Measurements from ENCODE around the gene CCDC85B. TPM values are rescaled to one million over a fixed set of nuclear protein-coding genes. Genes with fewer than 3 reads are reported as not detected.

Gene CCDC85B
- polyA plus RNA-seq, 3 donors: 20.8 to 35.2 (median 24.4) TPM

GRCh38 chr11:65851811-65852507 is 38.5 kb upstream of the CCDC85B start:
- Histone ChIP-seq H3K79me2 (ENCODE audit: insufficient read depth, low read length) (peaks cover 38% of the 10 kb centered on the region), H3K4me1 (ENCODE audit: control insufficient read depth in 1 of 2, insufficient read depth in 2 of 2, low read length in 2 of 2) (peaks cover 13 to 21% of the 10 kb centered on the region in 2 donors), H3K27ac (ENCODE audit: low read depth in 1 of 2, low read length in 2 of 2) (peak overlapping the region in 1 of 2 donors; percentile 4), H3K27me3 (ENCODE audit: control insufficient read depth in 2 of 2, insufficient read depth in 2 of 2, low read length in 2 of 2) (no peaks in the 10 kb centered on the region), H2AFZ (ENCODE audit: insufficient read depth, low read depth, low read length, poor library complexity, severe bottlenecking) (no peak overlapping the region), H4K20me1 (ENCODE audit: insufficient read depth, low read length) (peaks cover 75% of the 10 kb centered on the region), H3K4me2 (replicated peaks; ENCODE audit: extremely low read depth, low read length, poor library complexity, severe bottlenecking) (no peak overlapping the region), H3K36me3 (replicated peaks in 1 of 2; ENCODE audit: control insufficient read depth in 1 of 2, insufficient read depth in 2 of 2, low read length in 2 of 2) (peaks cover 42 to 58% of the 10 kb centered on the region in 2 donors), H3K9ac (ENCODE audit: insufficient read depth, low read length, poor library complexity, severe bottlenecking) (no peak overlapping the region), H3K9me3 (replicated peaks in 1 of 2; ENCODE audit: control insufficient read depth in 1 of 2, insufficient read depth in 1 of 2, low read length in 2 of 2) (peaks cover 4 to 8% of the 10 kb centered on the region in 2 donors), H3K4me3 (replicated peaks in 1 of 3; ENCODE audit: low read depth in 2 of 3, low read length in 3 of 3) (no peak overlapping the region)
- peaks cover 0 to 12% (median 8%) of the 10 kb centered on the region in 7 donors for H3K9me3 Mint-ChIP-seq
- WGBS (ENCODE audit: insufficient coverage): 94% methylated on average over 9 of the region's 10 CpGs
- H3K4me3 Mint-ChIP-seq: no peak overlapping the region
- TF ChIP-seq CTCF (IDR thresholded peaks at IDR 0.05): no peak
- peaks cover 37% of the 10 kb centered on the region for H3K4me1 Mint-ChIP-seq
- DNase-seq: no peak
- H3K27ac Mint-ChIP-seq: no peak overlapping the region
- H3K27me3 Mint-ChIP-seq (ENCODE audit: low read depth in 3 of 3): peaks cover 0 to 3% (median 0%) of the 10 kb centered on the region in 3 donors
- peaks cover 45 to 59% of the 10 kb centered on the region in 2 donors for H3K36me3 Mint-ChIP-seq
- intact Hi-C loops (cut with micrococcal nuclease): no loop called here

- H4K20me1 ChIP-seq (ENCODE audit: insufficient read depth, low read length): peaks cover 82% of the 10 kb centered on the region
- intact Hi-C loops (cut with micrococcal nuclease): no loop called here
- H3K27ac ChIP-seq (ENCODE audit: low read depth in 1 of 2, low read length in 2 of 2): peak overlapping the region in 1 of 2 donors; percentile 18
- no peaks in the 10 kb centered on the region for H3K27me3 ChIP-seq (ENCODE audit: control insufficient read depth in 2 of 2, insufficient read depth in 2 of 2, low read length in 2 of 2)
- no peak overlapping the region for H2AFZ ChIP-seq (ENCODE audit: insufficient read depth, low read depth, low read length, poor library complexity, severe bottlenecking)
- no peak overlapping the region for H3K9ac ChIP-seq (ENCODE audit: insufficient read depth, low read length, poor library complexity, severe bottlenecking)
- DNase-seq: no peak
- no peak overlapping the region for H3K4me3 Mint-ChIP-seq
- H3K9me3 ChIP-seq (replicated peaks in 1 of 2; ENCODE audit: control insufficient read depth in 1 of 2, insufficient read depth in 1 of 2, low read length in 2 of 2): peaks cover 4 to 8% of the 10 kb centered on the region in 2 donors
- TF ChIP-seq CTCF (IDR thresholded peaks at IDR 0.05): no peak
- H3K27me3 Mint-ChIP-seq (ENCODE audit: low read depth in 3 of 3): peaks cover 0 to 3% (median 0%) of the 10 kb centered on the region in 3 donors
- 96% methylated on average over 30 of the region's 33 CpGs for WGBS (ENCODE audit: insufficient coverage)
- peaks cover 42 to 58% of the 10 kb centered on the region in 2 donors for H3K36me3 ChIP-seq (replicated peaks in 1 of 2; ENCODE audit: control insufficient read depth in 1 of 2, insufficient read depth in 2 of 2, low read length in 2 of 2)
- peaks cover 45% of the 10 kb centered on the region for H3K79me2 ChIP-seq (ENCODE audit: insufficient read depth, low read length)
- H3K36me3 Mint-ChIP-seq: peaks cover 45 to 59% of the 10 kb centered on the region in 2 donors
- H3K9me3 Mint-ChIP-seq: peaks cover 0 to 12% (median 8%) of the 10 kb centered on the region in 7 donors
- peaks cover 37% of the 10 kb centered on the region for H3K4me1 Mint-ChIP-seq
- H3K4me1 ChIP-seq (ENCODE audit: control insufficient read depth in 1 of 2, insufficient read depth in 2 of 2, low read length in 2 of 2): peaks cover 13 to 21% of the 10 kb centered on the region in 2 donors
- H3K27ac Mint-ChIP-seq: peak overlapping the region in 1 of 7 donors; percentile 21
- no peak overlapping the region for H3K4me3 ChIP-seq (replicated peaks in 1 of 3; ENCODE audit: low read depth in 2 of 3, low read length in 3 of 3)
- H3K4me2 ChIP-seq (replicated peaks; ENCODE audit: extremely low read depth, low read length, poor library complexity, severe bottlenecking): no peak overlapping the region
These were observed 37.8 kb upstream of the CCDC85B start for GRCh38 chr11:65852508-65853245.
